ENCODE results near the gene AKR1C4. TPM values are rescaled to one million over a fixed set of nuclear protein-coding genes. Genes with fewer than 3 reads are reported as not detected.

AKR1C4 gene
- total RNA-seq, 1 donor from 2014 or later, result not detected

- H3K4me1 ChIP-seq, result peaks cover 25% of the 10 kb centered on the region
- H3K27ac ChIP-seq, result no peak overlapping the region
- H3F3A ChIP-seq (ENCODE audit: low read depth), result peaks cover 4% of the 10 kb centered on the region
- no peak overlapping the region for H3K4me2 ChIP-seq
- Mint-ChIP-seq H3K4me1 (peaks cover 12% of the 10 kb centered on the region), H3K36me3 (no peaks in the 10 kb centered on the region), H3K27ac (no peak overlapping the region), H3K4me3 (no peak overlapping the region), H3K27me3 (ENCODE audit: insufficient read depth, low read depth) (peaks cover 3% of the 10 kb centered on the region), H3K9me3 (peaks cover 8% of the 10 kb centered on the region)
- TF ChIP-seq EZH2 (IDR thresholded peaks at IDR 0.05) (no peak), CTCF (IDR thresholded peaks at IDR 0.05) (no peak), EZH2phosphoT487 (IDR thresholded peaks at IDR 0.05) (no peak)
- H3K4me3 ChIP-seq, result no peak overlapping the region
- DNase-seq (ENCODE audit: low spot score), result no peak
- H3K9ac ChIP-seq, result no peak overlapping the region
- no peaks in the 10 kb centered on the region for H4K20me1 ChIP-seq (ENCODE audit: low read depth)
- no peak overlapping the region for H2AFZ ChIP-seq (replicated peaks)
- no peaks in the 10 kb centered on the region for H3K36me3 ChIP-seq
- H3K9me3 ChIP-seq (ENCODE audit: low read depth), result no peaks in the 10 kb centered on the region
- no peaks in the 10 kb centered on the region for H3K27me3 ChIP-seq
- H3K79me2 ChIP-seq (ENCODE audit: low read depth), result no peaks in the 10 kb centered on the region
These were observed 12.7 kb upstream of the AKR1C4 start for GRCh38 chr10:5183923-5184322.

DNA sequence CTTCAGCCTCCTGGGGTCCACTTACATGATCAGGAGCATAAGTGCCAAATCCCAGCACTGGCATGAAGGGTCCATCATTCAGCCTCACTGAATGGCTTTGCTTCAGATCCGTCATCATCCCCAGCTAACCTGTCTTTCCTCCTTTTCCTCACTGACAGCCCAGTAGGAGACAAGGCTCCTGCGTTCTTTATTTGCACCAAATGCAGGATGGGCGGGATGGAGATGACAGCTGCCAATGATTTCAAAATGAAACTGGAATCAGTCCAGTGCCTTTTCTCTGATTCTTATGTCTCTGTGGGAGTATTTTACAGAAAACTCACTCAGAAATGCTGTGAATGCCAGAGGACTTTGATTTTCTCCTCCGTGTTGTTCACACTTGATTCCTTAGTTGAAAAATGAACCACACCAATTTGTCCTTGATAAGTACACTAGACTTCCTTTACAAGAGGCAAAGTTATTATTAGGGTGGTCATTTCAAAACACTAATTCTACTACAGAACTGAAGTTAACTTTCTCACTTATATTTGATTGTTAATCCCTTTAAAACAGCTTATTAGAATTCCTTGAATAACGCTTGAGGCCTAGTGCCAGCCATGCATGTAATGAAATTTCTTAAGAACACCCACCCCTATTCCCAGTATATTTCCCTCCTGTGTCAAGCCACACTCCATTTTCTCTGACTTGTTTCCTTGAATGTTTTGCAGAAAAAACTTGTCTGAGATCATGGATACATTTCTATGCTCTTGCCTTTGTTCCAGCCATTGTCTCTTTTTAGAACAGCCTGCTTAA is 11.5 kb upstream of the AKR1C4 start, which contains the start of gene AKR1C8:
Gene AKR1C8, minus strand, starts transcription at position 164 of the 789 bp plus-strand sequence. Its CDS starts 46 bp downstream, at position 118.
- peaks cover 25% of the 10 kb centered on the region for H3K4me1 ChIP-seq
- H3K27me3 Mint-ChIP-seq (ENCODE audit: insufficient read depth, low read depth), result peaks cover 3% of the 10 kb centered on the region
- no peaks in the 10 kb centered on the region for H4K20me1 ChIP-seq (ENCODE audit: low read depth)
- peak within 1 kb of the TSS; percentile 48 for H3K4me2 ChIP-seq
- H3K27me3 ChIP-seq, result no peaks in the 10 kb centered on the region
- H3K9me3 Mint-ChIP-seq, result peaks cover 7% of the 10 kb centered on the region
- H2AFZ ChIP-seq (replicated peaks), result no peak within 1 kb of the TSS
- TF ChIP-seq CTCF (IDR thresholded peaks at IDR 0.05) (no peak), EZH2phosphoT487 (IDR thresholded peaks at IDR 0.05) (no peak), EZH2 (IDR thresholded peaks at IDR 0.05) (no peak)
- peaks cover 12% of the 10 kb centered on the region for H3K4me1 Mint-ChIP-seq
- DNase-seq (ENCODE audit: low spot score), result peak; percentile 40
- H3K36me3 ChIP-seq, result no peaks in the 10 kb centered on the region
- H3K9ac ChIP-seq, result no peak within 1 kb of the TSS
- no peaks in the 10 kb centered on the region for H3K79me2 ChIP-seq (ENCODE audit: low read depth)
- H3K27ac Mint-ChIP-seq, result peak within 1 kb of the TSS; percentile 87
- peak within 1 kb of the TSS; percentile 69 for H3K27ac ChIP-seq
- H3F3A ChIP-seq (ENCODE audit: low read depth), result peaks cover 4% of the 10 kb centered on the region
- H3K36me3 Mint-ChIP-seq, result no peaks in the 10 kb centered on the region
- H3K4me3 Mint-ChIP-seq, result no peak within 1 kb of the TSS
- no peaks in the 10 kb centered on the region for H3K9me3 ChIP-seq (ENCODE audit: low read depth)
- no peak within 1 kb of the TSS for H3K4me3 ChIP-seq

GRCh38 chr10:5187867-5188266 is 8.8 kb upstream of the AKR1C4 start:
- Mint-ChIP-seq H3K9me3 (peaks cover 4% of the 10 kb centered on the region), H3K4me1 (peaks cover 12% of the 10 kb centered on the region), H3K27ac (no peak overlapping the region), H3K27me3 (ENCODE audit: insufficient read depth, low read depth) (peaks cover 3% of the 10 kb centered on the region), H3K4me3 (no peak overlapping the region), H3K36me3 (no peaks in the 10 kb centered on the region)
- no peak overlapping the region for H3K4me2 ChIP-seq
- no peaks in the 10 kb centered on the region for H3K36me3 ChIP-seq
- peaks cover 4% of the 10 kb centered on the region for H3F3A ChIP-seq (ENCODE audit: low read depth)
- H4K20me1 ChIP-seq (ENCODE audit: low read depth), result no peaks in the 10 kb centered on the region
- no peak for TF ChIP-seq CTCF (IDR thresholded peaks at IDR 0.05)
- no peak overlapping the region for H3K27ac ChIP-seq
- peaks cover 25% of the 10 kb centered on the region for H3K4me1 ChIP-seq
- no peaks in the 10 kb centered on the region for H3K79me2 ChIP-seq (ENCODE audit: low read depth)
- H3K9ac ChIP-seq, result no peak overlapping the region
- H2AFZ ChIP-seq (replicated peaks), result no peak overlapping the region
- DNase-seq (ENCODE audit: low spot score), result no peak
- no peaks in the 10 kb centered on the region for H3K27me3 ChIP-seq
- H3K9me3 ChIP-seq (ENCODE audit: low read depth), result no peaks in the 10 kb centered on the region
- no peak overlapping the region for H3K4me3 ChIP-seq
